ENCODE data around the gene NR6A1. TPM values are rescaled to one million over a fixed set of nuclear protein-coding genes. Genes with fewer than 3 reads are reported as not detected.

NR6A1 gene
- total RNA-seq, 4 donors from 2014 or later, result 9.7 to 14.6 (median 12.5) TPM

- Histone ChIP-seq H3K9me3 (no peaks in the 10 kb centered on the region), H3K36me3 (no peaks in the 10 kb centered on the region), H3K4me3 (no peak overlapping the region), H3K27ac (no peak overlapping the region), H3K4me1 (peaks cover under 1 to 18% (median 5%) of the 10 kb centered on the region in 4 donors), H3K27me3 (no peaks in the 10 kb centered on the region)
- WGBS, 2 donors (ENCODE audit: low coverage in 1 of 2), result 95 to 96% methylated on average over 2 of the region's 2 CpGs
- no peak for DNase-seq
- intact Hi-C loops (cut with DNase I; ENCODE audit: low total_unique reads), result no loop called here
- TF ChIP-seq EP300 (IDR thresholded peaks at IDR 0.05; ENCODE audit: low read depth) (no peak), POLR2A (IDR thresholded peaks at IDR 0.05) (no peak), CTCF (IDR thresholded peaks at IDR 0.05) (no peak), POLR2AphosphoS5 (IDR thresholded peaks at IDR 0.05) (no peak)
- in situ Hi-C loops (cut with MboI; ENCODE audit: low pct_ligation_motif_present in 1 of 4, low pct_unique_long_range_greater_than_20kb in 1 of 4, low sequenced_read_pairs in 3 of 4), result no loop called here
These were observed 221.0 kb downstream of the NR6A1 start for GRCh38 chr9:124550072-124550471.

GRCh38 chr9:124549016-124549415 is 222.1 kb downstream of the NR6A1 start:
- intact Hi-C loops (cut with DNase I; ENCODE audit: low total_unique reads) (no loop called here), in situ Hi-C loops (cut with MboI; ENCODE audit: low pct_ligation_motif_present in 1 of 4, low pct_unique_long_range_greater_than_20kb in 1 of 4, low sequenced_read_pairs in 3 of 4) (no loop called here)
- no peak overlapping the region for H3K27ac ChIP-seq
- peaks cover 0 to 11% (median 4%) of the 10 kb centered on the region in 4 donors for H3K4me1 ChIP-seq
- no peaks in the 10 kb centered on the region for H3K36me3 ChIP-seq
- no peaks in the 10 kb centered on the region for H3K27me3 ChIP-seq
- TF ChIP-seq EP300 (IDR thresholded peaks at IDR 0.05; ENCODE audit: low read depth) (no peak), POLR2AphosphoS5 (IDR thresholded peaks at IDR 0.05) (no peak), POLR2A (IDR thresholded peaks at IDR 0.05) (no peak), CTCF (IDR thresholded peaks at IDR 0.05) (no peak)
- no peak for DNase-seq
- H3K4me3 ChIP-seq, result no peak overlapping the region
- 52% methylated on average over 1 of the region's 1 CpG; no CpG with 5 or more reads in 1 of the 2 donors for WGBS, 2 donors (ENCODE audit: low coverage in 1 of 2)
- H3K9me3 ChIP-seq, result no peaks in the 10 kb centered on the region

GRCh38 chr9:124544535-124544934 is 226.6 kb downstream of the NR6A1 start:
- in situ Hi-C loops (cut with MboI; ENCODE audit: low pct_ligation_motif_present in 1 of 4, low pct_unique_long_range_greater_than_20kb in 1 of 4, low sequenced_read_pairs in 3 of 4), result no loop called here
- H3K27me3 ChIP-seq, result no peaks in the 10 kb centered on the region
- H3K4me1 ChIP-seq, result no peaks in the 10 kb centered on the region
- DNase-seq, result no peak
- 93% methylated on average over 2 of the region's 2 CpGs; no CpG with 5 or more reads in 1 of the 2 donors for WGBS, 2 donors (ENCODE audit: low coverage in 1 of 2)
- TF ChIP-seq POLR2A (IDR thresholded peaks at IDR 0.05) (no peak), CTCF (IDR thresholded peaks at IDR 0.05) (no peak), POLR2AphosphoS5 (IDR thresholded peaks at IDR 0.05) (no peak), EP300 (IDR thresholded peaks at IDR 0.05; ENCODE audit: low read depth) (no peak)
- H3K4me3 ChIP-seq, result no peak overlapping the region
- no peaks in the 10 kb centered on the region for H3K9me3 ChIP-seq
- H3K27ac ChIP-seq, result no peak overlapping the region
- intact Hi-C loops (cut with DNase I; ENCODE audit: low total_unique reads), result no loop called here
- H3K36me3 ChIP-seq, result no peaks in the 10 kb centered on the region

- no peaks in the 10 kb centered on the region for H3K9me3 ChIP-seq
- H3K36me3 ChIP-seq, result no peaks in the 10 kb centered on the region
- H3K27me3 ChIP-seq, result no peaks in the 10 kb centered on the region
- H3K27ac ChIP-seq, result no peak overlapping the region
- no peak overlapping the region for H3K4me3 ChIP-seq
- intact Hi-C loops (cut with DNase I; ENCODE audit: low total_unique reads), result no loop called here
- TF ChIP-seq POLR2A (IDR thresholded peaks at IDR 0.05), result no peak
- no peak for TF ChIP-seq EP300 (IDR thresholded peaks at IDR 0.05; ENCODE audit: low read depth)
- no peak for TF ChIP-seq POLR2AphosphoS5 (IDR thresholded peaks at IDR 0.05)
- no peak for TF ChIP-seq CTCF (IDR thresholded peaks at IDR 0.05)
- DNase-seq, result no peak
- in situ Hi-C loops (cut with MboI; ENCODE audit: low pct_ligation_motif_present in 1 of 4, low pct_unique_long_range_greater_than_20kb in 1 of 4, low sequenced_read_pairs in 3 of 4), result no loop called here
- H3K4me1 ChIP-seq, result no peaks in the 10 kb centered on the region
These were observed 229.3 kb downstream of the NR6A1 start for GRCh38 chr9:124541824-124542223.
